AG09319 (cell line): ENCODE results near the gene UIMC1.

Source experiments
- DNase-seq: peaks from one replicate; pipeline ENCODE4 v3.0.0-alpha.2; 2010; ENCODE audit warnings: low read depth; ENCODE audit errors: extremely low read depth
- CTCF ChIP-seq: IDR thresholded peaks from 2 replicates; pipeline ENCODE4 v1.5.1; 2011; ENCODE audit warnings: low read depth, mild to moderate bottlenecking, inconsistent platforms, low read length, moderate library complexity

Gene UIMC1

GRCh38 chr5:176916337-176916736, 90.2 kb downstream of the UIMC1 start:
- no peak for TF ChIP-seq CTCF

GRCh38 chr5:176915906-176916305, 90.7 kb downstream of the UIMC1 start:
- no peak for DNase-seq
- no peak for TF ChIP-seq CTCF

More at GRCh38 chr5:176916337-176916736, 90.2 kb downstream of the UIMC1 start:
- no peak for DNase-seq

GRCh38 chr5:176912115-176912514, 94.5 kb downstream of the UIMC1 start:
- DNase-seq, result no peak
- no peak for TF ChIP-seq CTCF

GRCh38 chr5:176908675-176909368, 97.8 kb downstream of the UIMC1 start:
- no peak for TF ChIP-seq CTCF
- no peak for DNase-seq

GRCh38 chr5:176906796-176907195, 99.8 kb downstream of the UIMC1 start:
- TF ChIP-seq CTCF, result no peak
- DNase-seq, result no peak

- no peak for TF ChIP-seq CTCF
- DNase-seq, result no peak
Measured at GRCh38 chr5:176906126-176906525, 100.5 kb downstream of the UIMC1 start.

- DNase-seq, result no peak
- no peak for TF ChIP-seq CTCF
Measured at GRCh38 chr5:176904276-176904675, 102.3 kb downstream of the UIMC1 start.
